ENCODE results near the gene EXOC8.

- TF ChIP-seq POLR2A (conservative IDR thresholded peaks at IDR 0.05) (no peak), SETDB1 (IDR thresholded peaks at IDR 0.05; ENCODE audit: low read length) (no peak)
Measured at GRCh38 chr1:231284441-231284840, 53.2 kb downstream of the EXOC8 start.
